HG02571 (cell line): Measurements from ENCODE around the gene TBC1D19.
"Not testable (repeated sequence)": the region's sequence is repeated elsewhere in the genome, so short reads cannot be mapped to it uniquely, and the experiment has no call there.

Experiments used
- ATAC-seq: cut with Tn5 transposase; IDR thresholded peaks from one replicate; pipeline ENCODE4 v1.9.1; 2021; ENCODE audit warnings: mild to moderate bottlenecking, moderate library complexity; ENCODE audit not compliant: unreplicated experiment

The TBC1D19 gene

GRCh38 chr4:26583865-26584652 lies at the start of gene TBC1D19:
Gene TBC1D19, plus strand, starts transcription at chr4:26584084. Its CDS starts 110 bp downstream, at chr4:26584194.
- ATAC-seq, result peak; percentile 100

GRCh38 chr4:26542991-26543390 lies 40.9 kb upstream of the TBC1D19 start:
- no peak for ATAC-seq

GRCh38 chr4:26544421-26544820 lies 39.5 kb upstream of the TBC1D19 start:
- ATAC-seq, result no peak

GRCh38 chr4:26548379-26548778 lies 35.5 kb upstream of the TBC1D19 start:
- ATAC-seq, result not testable (repeated sequence)

- ATAC-seq, result no peak
Measured at GRCh38 chr4:26557164-26557563, 26.7 kb upstream of the TBC1D19 start.

- no peak for ATAC-seq
Measured at GRCh38 chr4:26558166-26558895, 25.6 kb upstream of the TBC1D19 start.

- ATAC-seq, result no peak
Measured at GRCh38 chr4:26566133-26566532, 17.8 kb upstream of the TBC1D19 start.

- ATAC-seq, result no peak
Measured at GRCh38 chr4:26568446-26568994, 15.4 kb upstream of the TBC1D19 start.

GRCh38 chr4:26570596-26570995 lies 13.3 kb upstream of the TBC1D19 start:
- no peak for ATAC-seq

GRCh38 chr4:26573389-26573794 lies 10.5 kb upstream of the TBC1D19 start:
- no peak for ATAC-seq

GRCh38 chr4:26574563-26574962 lies 9.3 kb upstream of the TBC1D19 start:
- ATAC-seq, result no peak

- ATAC-seq, result no peak
Measured at GRCh38 chr4:26576231-26576739, 7.6 kb upstream of the TBC1D19 start.

- no peak for ATAC-seq
Measured at GRCh38 chr4:26577066-26577465, 6.8 kb upstream of the TBC1D19 start.

GRCh38 chr4:26579169-26579568 lies 4.7 kb upstream of the TBC1D19 start:
- no peak for ATAC-seq

GRCh38 chr4:26581341-26581740 lies 2.5 kb upstream of the TBC1D19 start:
- not testable (repeated sequence) for ATAC-seq

GRCh38 chr4:26583538-26583864 lies 383 bp upstream of the TBC1D19 start:
- ATAC-seq, result peak; percentile 46

GRCh38 chr4:26584725-26585124 lies 841 bp downstream of the TBC1D19 start:
- no peak for ATAC-seq

GRCh38 chr4:26589705-26590104 lies 5.8 kb downstream of the TBC1D19 start:
- no peak for ATAC-seq

GRCh38 chr4:26590639-26591038 lies 6.8 kb downstream of the TBC1D19 start:
- ATAC-seq, result no peak

- not testable (repeated sequence) for ATAC-seq
Measured at GRCh38 chr4:26593557-26593956, 9.7 kb downstream of the TBC1D19 start.

- ATAC-seq, result no peak
Measured at GRCh38 chr4:26594371-26594770, 10.5 kb downstream of the TBC1D19 start.

- no peak for ATAC-seq
Measured at GRCh38 chr4:26594778-26595177, 10.9 kb downstream of the TBC1D19 start.
